ENCODE data around the gene AIDA. TPM values are rescaled to one million over a fixed set of nuclear protein-coding genes. Genes with fewer than 3 reads are reported as not detected.

Gene AIDA
- total and polyA plus RNA-seq, 2 experiments from 2014 or later: 51.1 to 103 TPM

- peaks cover 15% of the 10 kb centered on the region for H4K20me1 ChIP-seq (replicated peaks; ENCODE audit: insufficient read depth)
- Mint-ChIP-seq H3K36me3 (ENCODE audit: low read depth) (peaks cover 40% of the 10 kb centered on the region), H3K27ac (no peak overlapping the region), H3K4me3 (no peak overlapping the region), H3K27me3 (ENCODE audit: insufficient read depth, low read depth, poor library complexity) (peaks cover 4% of the 10 kb centered on the region), H3K9me3 (no peaks in the 10 kb centered on the region), H3K4me1 (peaks cover 11% of the 10 kb centered on the region)
- H2AFZ ChIP-seq: no peak overlapping the region
- TF ChIP-seq CREB1 (CRISPR knock-in tag; IDR thresholded peaks at IDR 0.05; ENCODE audit: low read depth): no peak
- no peak for TF ChIP-seq NANOG (IDR thresholded peaks at IDR 0.05; ENCODE audit: borderline replicate concordance)
- TF ChIP-seq EZH2phosphoT487 (IDR thresholded peaks at IDR 0.05; ENCODE audit: unreplicated experiment): no peak
- TF ChIP-seq ETS1 (IDR thresholded peaks at IDR 0.05): no peak
- TF ChIP-seq, protein P1, sequence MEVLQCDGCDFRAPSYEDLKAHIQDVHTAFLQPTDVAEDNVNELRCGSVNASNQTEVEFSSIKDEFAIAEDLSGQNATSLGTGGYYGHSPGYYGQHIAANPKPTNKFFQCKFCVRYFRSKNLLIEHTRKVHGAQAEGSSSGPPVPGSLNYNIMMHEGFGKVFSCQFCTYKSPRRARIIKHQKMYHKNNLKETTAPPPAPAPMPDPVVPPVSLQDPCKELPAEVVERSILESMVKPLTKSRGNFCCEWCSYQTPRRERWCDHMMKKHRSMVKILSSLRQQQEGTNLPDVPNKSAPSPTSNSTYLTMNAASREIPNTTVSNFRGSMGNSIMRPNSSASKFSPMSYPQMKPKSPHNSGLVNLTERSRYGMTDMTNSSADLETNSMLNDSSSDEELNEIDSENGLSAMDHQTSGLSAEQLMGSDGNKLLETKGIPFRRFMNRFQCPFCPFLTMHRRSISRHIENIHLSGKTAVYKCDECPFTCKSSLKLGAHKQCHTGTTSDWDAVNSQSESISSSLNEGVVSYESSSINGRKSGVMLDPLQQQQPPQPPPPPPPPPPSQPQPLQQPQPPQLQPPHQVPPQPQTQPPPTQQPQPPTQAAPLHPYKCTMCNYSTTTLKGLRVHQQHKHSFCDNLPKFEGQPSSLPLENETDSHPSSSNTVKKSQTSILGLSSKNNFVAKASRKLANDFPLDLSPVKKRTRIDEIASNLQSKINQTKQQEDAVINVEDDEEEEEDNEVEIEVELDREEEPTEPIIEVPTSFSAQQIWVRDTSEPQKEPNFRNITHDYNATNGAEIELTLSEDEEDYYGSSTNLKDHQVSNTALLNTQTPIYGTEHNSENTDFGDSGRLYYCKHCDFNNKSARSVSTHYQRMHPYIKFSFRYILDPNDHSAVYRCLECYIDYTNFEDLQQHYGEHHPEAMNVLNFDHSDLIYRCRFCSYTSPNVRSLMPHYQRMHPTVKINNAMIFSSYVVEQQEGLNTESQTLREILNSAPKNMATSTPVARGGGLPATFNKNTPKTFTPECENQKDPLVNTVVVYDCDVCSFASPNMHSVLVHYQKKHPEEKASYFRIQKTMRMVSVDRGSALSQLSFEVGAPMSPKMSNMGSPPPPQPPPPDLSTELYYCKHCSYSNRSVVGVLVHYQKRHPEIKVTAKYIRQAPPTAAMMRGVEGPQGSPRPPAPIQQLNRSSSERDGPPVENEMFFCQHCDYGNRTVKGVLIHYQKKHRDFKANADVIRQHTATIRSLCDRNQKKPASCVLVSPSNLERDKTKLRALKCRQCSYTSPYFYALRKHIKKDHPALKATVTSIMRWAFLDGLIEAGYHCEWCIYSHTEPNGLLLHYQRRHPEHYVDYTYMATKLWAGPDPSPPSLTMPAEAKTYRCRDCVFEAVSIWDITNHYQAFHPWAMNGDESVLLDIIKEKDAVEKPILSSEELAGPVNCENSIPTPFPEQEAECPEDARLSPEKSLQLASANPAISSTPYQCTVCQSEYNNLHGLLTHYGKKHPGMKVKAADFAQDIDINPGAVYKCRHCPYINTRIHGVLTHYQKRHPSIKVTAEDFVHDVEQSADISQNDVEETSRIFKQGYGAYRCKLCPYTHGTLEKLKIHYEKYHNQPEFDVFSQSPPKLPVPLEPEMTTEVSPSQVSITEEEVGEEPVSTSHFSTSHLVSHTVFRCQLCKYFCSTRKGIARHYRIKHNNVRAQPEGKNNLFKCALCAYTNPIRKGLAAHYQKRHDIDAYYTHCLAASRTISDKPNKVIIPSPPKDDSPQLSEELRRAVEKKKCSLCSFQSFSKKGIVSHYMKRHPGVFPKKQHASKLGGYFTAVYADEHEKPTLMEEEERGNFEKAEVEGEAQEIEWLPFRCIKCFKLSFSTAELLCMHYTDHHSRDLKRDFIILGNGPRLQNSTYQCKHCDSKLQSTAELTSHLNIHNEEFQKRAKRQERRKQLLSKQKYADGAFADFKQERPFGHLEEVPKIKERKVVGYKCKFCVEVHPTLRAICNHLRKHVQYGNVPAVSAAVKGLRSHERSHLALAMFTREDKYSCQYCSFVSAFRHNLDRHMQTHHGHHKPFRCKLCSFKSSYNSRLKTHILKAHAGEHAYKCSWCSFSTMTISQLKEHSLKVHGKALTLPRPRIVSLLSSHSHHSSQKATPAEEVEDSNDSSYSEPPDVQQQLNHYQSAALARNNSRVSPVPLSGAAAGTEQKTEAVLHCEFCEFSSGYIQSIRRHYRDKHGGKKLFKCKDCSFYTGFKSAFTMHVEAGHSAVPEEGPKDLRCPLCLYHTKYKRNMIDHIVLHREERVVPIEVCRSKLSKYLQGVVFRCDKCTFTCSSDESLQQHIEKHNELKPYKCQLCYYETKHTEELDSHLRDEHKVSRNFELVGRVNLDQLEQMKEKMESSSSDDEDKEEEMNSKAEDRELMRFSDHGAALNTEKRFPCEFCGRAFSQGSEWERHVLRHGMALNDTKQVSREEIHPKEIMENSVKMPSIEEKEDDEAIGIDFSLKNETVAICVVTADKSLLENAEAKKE (CRISPR knock-in tag; IDR thresholded peaks at IDR 0.05): no peak
- TF ChIP-seq, protein P2, sequence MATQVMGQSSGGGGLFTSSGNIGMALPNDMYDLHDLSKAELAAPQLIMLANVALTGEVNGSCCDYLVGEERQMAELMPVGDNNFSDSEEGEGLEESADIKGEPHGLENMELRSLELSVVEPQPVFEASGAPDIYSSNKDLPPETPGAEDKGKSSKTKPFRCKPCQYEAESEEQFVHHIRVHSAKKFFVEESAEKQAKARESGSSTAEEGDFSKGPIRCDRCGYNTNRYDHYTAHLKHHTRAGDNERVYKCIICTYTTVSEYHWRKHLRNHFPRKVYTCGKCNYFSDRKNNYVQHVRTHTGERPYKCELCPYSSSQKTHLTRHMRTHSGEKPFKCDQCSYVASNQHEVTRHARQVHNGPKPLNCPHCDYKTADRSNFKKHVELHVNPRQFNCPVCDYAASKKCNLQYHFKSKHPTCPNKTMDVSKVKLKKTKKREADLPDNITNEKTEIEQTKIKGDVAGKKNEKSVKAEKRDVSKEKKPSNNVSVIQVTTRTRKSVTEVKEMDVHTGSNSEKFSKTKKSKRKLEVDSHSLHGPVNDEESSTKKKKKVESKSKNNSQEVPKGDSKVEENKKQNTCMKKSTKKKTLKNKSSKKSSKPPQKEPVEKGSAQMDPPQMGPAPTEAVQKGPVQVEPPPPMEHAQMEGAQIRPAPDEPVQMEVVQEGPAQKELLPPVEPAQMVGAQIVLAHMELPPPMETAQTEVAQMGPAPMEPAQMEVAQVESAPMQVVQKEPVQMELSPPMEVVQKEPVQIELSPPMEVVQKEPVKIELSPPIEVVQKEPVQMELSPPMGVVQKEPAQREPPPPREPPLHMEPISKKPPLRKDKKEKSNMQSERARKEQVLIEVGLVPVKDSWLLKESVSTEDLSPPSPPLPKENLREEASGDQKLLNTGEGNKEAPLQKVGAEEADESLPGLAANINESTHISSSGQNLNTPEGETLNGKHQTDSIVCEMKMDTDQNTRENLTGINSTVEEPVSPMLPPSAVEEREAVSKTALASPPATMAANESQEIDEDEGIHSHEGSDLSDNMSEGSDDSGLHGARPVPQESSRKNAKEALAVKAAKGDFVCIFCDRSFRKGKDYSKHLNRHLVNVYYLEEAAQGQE (IDR thresholded peaks at IDR 0.05; ENCODE audit: unreplicated experiment): no peak
- no peak for TF ChIP-seq POLR2AphosphoS5 (IDR thresholded peaks at IDR 0.05; ENCODE audit: low read depth)
- no peak for TF ChIP-seq STAT1 (IDR thresholded peaks at IDR 0.05; ENCODE audit: unreplicated experiment)
- TF ChIP-seq EZH2 (IDR thresholded peaks at IDR 0.05; ENCODE audit: low read depth, unreplicated experiment): no peak
- no peak for TF ChIP-seq ZNF331 (CRISPR knock-in tag; IDR thresholded peaks at IDR 0.05; ENCODE audit: low read depth)
- H3K27ac ChIP-seq (ENCODE audit: low read depth): no peak overlapping the region
- H3K79me2 ChIP-seq (replicated peaks; ENCODE audit: insufficient read depth): peaks cover 40% of the 10 kb centered on the region
- peaks cover 6% of the 10 kb centered on the region; the same call in 1 of the 2 replicates for H3F3A ChIP-seq (replicated peaks; ENCODE audit: low read depth)
- H3K36me3 ChIP-seq (ENCODE audit: insufficient read depth): peaks cover 28% of the 10 kb centered on the region
- no peaks in the 10 kb centered on the region for H3K9me2 ChIP-seq (ENCODE audit: insufficient read depth)
- H3K4me3 ChIP-seq: no peak overlapping the region
- ATAC-seq (no peak), DNase-seq (ENCODE audit: low spot score) (no peak)
- no peaks in the 10 kb centered on the region for H3K27me3 ChIP-seq (ENCODE audit: insufficient read depth)
- peaks cover 10% of the 10 kb centered on the region for H3K4me1 ChIP-seq (ENCODE audit: insufficient read depth)
- H3K4me2 ChIP-seq: no peak overlapping the region
Observed at GRCh38 chr1:222623458-222623857, 88.8 kb downstream of the AIDA start.

Data from GM23338 (cell line).